Small intestine (tissue), 4 donors: ENCODE measurements around the gene LCE3A. TPM values are rescaled to one million over a fixed set of nuclear protein-coding genes. Genes with fewer than 3 reads are reported as not detected.

Experiments
- polyA plus RNA-seq, 4 donors: library from polyadenylated mRNA; stranded (reverse) in 3 of 4; unstranded in 1 of 4; fragments of 200-250 nt in 3 of 4; fragments of 120-200 nt in 1 of 4; gene quantifications; one replicate each; pipeline versions ENCODE4 v1.2.1 to v1.2.3, GENCODE V29; 2013
- donor health status: healthy with polysubstance abuse.
- donor health status: Bipolar disorder and iron deficiency.
- donor health status: healthy.

LCE3A gene
- polyA plus RNA-seq, 4 donors = not detected

Other genes with a start within 250 kb of the LCE3A start
- gene CRNN, start 208.8 kb downstream of the LCE3A start, polyA plus RNA-seq = 1 to 10 TPM in 2 of 4 donors, under 1 TPM in 1, not detected in 1; 0.95 to 2.7 (median 2.2) TPM
- not detected for gene LCE5A, start 112.3 kb downstream of the LCE3A start, polyA plus RNA-seq
- gene CRCT1, start 108.6 kb downstream of the LCE3A start, polyA plus RNA-seq = under 1 TPM in 1 of 4 donors, not detected in 3; 0.57 TPM
- not detected for gene LCE3E, start 56.3 kb downstream of the LCE3A start, polyA plus RNA-seq
- gene LCE3D, start 42.6 kb downstream of the LCE3A start, polyA plus RNA-seq = under 1 TPM in 1 of 4 donors, not detected in 3; 0.24 TPM
- not detected for gene LCE3C, start 22.9 kb downstream of the LCE3A start, polyA plus RNA-seq
- not detected for gene LCE3B, start 9.3 kb downstream of the LCE3A start, polyA plus RNA-seq
- not detected for gene LCE2D, start 40.3 kb upstream of the LCE3A start, polyA plus RNA-seq
- gene LCE2C, start 52.2 kb upstream of the LCE3A start, polyA plus RNA-seq = not detected
- gene LCE2B, start 63.0 kb upstream of the LCE3A start, polyA plus RNA-seq = not detected
- gene LCE2A, start 75.2 kb upstream of the LCE3A start, polyA plus RNA-seq = 1 to 10 TPM in 1 of 4 donors, under 1 TPM in 1, not detected in 2; 0.16 to 6.8 TPM
- not detected for gene LCE4A, start 85.1 kb upstream of the LCE3A start, polyA plus RNA-seq
- not detected for gene KPRP, start 134.9 kb upstream of the LCE3A start, polyA plus RNA-seq
- not detected for gene LCE1F, start 152.0 kb upstream of the LCE3A start, polyA plus RNA-seq
- not detected for gene LCE1E, start 163.2 kb upstream of the LCE3A start, polyA plus RNA-seq
- gene LCE1D, start 173.6 kb upstream of the LCE3A start, polyA plus RNA-seq = not detected
- not detected for gene LCE1C, start 183.5 kb upstream of the LCE3A start, polyA plus RNA-seq
- not detected for gene LCE1B, start 188.9 kb upstream of the LCE3A start, polyA plus RNA-seq
- not detected for gene LCE1A, start 204.4 kb upstream of the LCE3A start, polyA plus RNA-seq
- gene LCE6A, start 219.8 kb upstream of the LCE3A start, polyA plus RNA-seq = not detected
- gene LCE7A, start 236.9 kb upstream of the LCE3A start, polyA plus RNA-seq = not detected